ENCODE data around the gene SPO11. TPM values are rescaled to one million over a fixed set of nuclear protein-coding genes. Genes with fewer than 3 reads are reported as not detected.

SPO11 gene
- total and polyA plus RNA-seq, 2 experiments from 2014 or later: not detected

DNA sequence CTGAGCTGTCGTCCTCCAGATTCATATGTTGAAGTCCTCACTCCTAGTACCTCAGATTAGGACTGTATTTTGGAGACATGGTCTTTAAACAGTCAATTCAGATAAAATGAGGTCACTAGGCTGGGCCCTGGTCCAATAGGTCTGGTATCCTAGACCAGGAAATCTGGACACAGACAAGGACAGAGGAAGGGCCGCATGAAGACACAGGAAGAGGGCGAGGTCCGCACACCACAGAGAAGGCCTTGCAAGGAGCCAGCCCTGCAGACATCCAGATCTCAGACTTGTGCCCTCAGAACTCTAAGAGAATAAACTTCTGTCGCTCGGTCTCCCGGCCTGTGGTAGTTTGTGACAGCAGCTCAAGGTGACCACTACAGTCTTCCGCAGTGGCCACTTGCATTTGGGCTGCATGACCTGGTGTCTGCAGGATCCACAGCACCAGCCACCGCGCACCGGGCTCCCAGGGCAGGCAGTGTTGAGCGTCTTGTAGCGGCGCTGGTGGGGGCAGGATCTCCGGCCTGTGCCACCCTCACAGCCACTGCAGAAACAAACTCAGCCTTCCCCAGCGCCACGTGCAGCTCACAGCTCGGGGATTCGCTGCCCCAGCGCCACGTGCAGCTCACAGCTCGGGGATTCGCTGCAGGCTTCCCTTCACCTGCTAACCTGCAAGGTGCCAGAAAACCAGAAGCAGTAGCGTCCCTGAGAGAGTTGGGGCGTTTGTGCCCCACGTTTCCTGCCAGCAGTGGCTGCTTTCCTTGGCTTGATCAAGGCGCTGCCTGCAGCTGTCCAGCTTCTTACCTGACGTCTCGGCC is 55.6 kb downstream of the SPO11 start (continued):
- TF ChIP-seq, protein P1, sequence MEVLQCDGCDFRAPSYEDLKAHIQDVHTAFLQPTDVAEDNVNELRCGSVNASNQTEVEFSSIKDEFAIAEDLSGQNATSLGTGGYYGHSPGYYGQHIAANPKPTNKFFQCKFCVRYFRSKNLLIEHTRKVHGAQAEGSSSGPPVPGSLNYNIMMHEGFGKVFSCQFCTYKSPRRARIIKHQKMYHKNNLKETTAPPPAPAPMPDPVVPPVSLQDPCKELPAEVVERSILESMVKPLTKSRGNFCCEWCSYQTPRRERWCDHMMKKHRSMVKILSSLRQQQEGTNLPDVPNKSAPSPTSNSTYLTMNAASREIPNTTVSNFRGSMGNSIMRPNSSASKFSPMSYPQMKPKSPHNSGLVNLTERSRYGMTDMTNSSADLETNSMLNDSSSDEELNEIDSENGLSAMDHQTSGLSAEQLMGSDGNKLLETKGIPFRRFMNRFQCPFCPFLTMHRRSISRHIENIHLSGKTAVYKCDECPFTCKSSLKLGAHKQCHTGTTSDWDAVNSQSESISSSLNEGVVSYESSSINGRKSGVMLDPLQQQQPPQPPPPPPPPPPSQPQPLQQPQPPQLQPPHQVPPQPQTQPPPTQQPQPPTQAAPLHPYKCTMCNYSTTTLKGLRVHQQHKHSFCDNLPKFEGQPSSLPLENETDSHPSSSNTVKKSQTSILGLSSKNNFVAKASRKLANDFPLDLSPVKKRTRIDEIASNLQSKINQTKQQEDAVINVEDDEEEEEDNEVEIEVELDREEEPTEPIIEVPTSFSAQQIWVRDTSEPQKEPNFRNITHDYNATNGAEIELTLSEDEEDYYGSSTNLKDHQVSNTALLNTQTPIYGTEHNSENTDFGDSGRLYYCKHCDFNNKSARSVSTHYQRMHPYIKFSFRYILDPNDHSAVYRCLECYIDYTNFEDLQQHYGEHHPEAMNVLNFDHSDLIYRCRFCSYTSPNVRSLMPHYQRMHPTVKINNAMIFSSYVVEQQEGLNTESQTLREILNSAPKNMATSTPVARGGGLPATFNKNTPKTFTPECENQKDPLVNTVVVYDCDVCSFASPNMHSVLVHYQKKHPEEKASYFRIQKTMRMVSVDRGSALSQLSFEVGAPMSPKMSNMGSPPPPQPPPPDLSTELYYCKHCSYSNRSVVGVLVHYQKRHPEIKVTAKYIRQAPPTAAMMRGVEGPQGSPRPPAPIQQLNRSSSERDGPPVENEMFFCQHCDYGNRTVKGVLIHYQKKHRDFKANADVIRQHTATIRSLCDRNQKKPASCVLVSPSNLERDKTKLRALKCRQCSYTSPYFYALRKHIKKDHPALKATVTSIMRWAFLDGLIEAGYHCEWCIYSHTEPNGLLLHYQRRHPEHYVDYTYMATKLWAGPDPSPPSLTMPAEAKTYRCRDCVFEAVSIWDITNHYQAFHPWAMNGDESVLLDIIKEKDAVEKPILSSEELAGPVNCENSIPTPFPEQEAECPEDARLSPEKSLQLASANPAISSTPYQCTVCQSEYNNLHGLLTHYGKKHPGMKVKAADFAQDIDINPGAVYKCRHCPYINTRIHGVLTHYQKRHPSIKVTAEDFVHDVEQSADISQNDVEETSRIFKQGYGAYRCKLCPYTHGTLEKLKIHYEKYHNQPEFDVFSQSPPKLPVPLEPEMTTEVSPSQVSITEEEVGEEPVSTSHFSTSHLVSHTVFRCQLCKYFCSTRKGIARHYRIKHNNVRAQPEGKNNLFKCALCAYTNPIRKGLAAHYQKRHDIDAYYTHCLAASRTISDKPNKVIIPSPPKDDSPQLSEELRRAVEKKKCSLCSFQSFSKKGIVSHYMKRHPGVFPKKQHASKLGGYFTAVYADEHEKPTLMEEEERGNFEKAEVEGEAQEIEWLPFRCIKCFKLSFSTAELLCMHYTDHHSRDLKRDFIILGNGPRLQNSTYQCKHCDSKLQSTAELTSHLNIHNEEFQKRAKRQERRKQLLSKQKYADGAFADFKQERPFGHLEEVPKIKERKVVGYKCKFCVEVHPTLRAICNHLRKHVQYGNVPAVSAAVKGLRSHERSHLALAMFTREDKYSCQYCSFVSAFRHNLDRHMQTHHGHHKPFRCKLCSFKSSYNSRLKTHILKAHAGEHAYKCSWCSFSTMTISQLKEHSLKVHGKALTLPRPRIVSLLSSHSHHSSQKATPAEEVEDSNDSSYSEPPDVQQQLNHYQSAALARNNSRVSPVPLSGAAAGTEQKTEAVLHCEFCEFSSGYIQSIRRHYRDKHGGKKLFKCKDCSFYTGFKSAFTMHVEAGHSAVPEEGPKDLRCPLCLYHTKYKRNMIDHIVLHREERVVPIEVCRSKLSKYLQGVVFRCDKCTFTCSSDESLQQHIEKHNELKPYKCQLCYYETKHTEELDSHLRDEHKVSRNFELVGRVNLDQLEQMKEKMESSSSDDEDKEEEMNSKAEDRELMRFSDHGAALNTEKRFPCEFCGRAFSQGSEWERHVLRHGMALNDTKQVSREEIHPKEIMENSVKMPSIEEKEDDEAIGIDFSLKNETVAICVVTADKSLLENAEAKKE (CRISPR knock-in tag; IDR thresholded peaks at IDR 0.05): no peak
- no peak for TF ChIP-seq EZH2phosphoT487 (IDR thresholded peaks at IDR 0.05; ENCODE audit: unreplicated experiment)

- Histone ChIP-seq H3K79me2 (replicated peaks; ENCODE audit: insufficient read depth) (no peaks in the 10 kb centered on the region), H3K4me2 (no peak overlapping the region), H3K27me3 (ENCODE audit: insufficient read depth) (no peaks in the 10 kb centered on the region; the same call in 1 of the 2 replicates), H3K36me3 (ENCODE audit: insufficient read depth) (no peaks in the 10 kb centered on the region), H4K20me1 (replicated peaks; ENCODE audit: insufficient read depth) (no peaks in the 10 kb centered on the region; the same call in 1 of the 2 replicates), H3K27ac (ENCODE audit: low read depth) (no peak overlapping the region), H3K9me2 (ENCODE audit: insufficient read depth) (no peaks in the 10 kb centered on the region), H3F3A (replicated peaks; ENCODE audit: low read depth) (no peaks in the 10 kb centered on the region), H3K4me1 (ENCODE audit: insufficient read depth) (peaks cover 2% of the 10 kb centered on the region; the same call in 1 of the 2 replicates), H3K4me3 (no peak overlapping the region), H2AFZ (no peak overlapping the region)
- TF ChIP-seq CREB1 (CRISPR knock-in tag; IDR thresholded peaks at IDR 0.05; ENCODE audit: low read depth) (no peak), JUNB (IDR thresholded peaks at IDR 0.05; ENCODE audit: unreplicated experiment) (no peak), EZH2phosphoT487 (IDR thresholded peaks at IDR 0.05; ENCODE audit: unreplicated experiment) (no peak), REST (IDR thresholded peaks at IDR 0.05; ENCODE audit: unreplicated experiment) (no peak), NANOG (IDR thresholded peaks at IDR 0.05; ENCODE audit: borderline replicate concordance) (no peak), POLR2AphosphoS5 (IDR thresholded peaks at IDR 0.05; ENCODE audit: low read depth) (no peak), STAT1 (IDR thresholded peaks at IDR 0.05; ENCODE audit: unreplicated experiment) (no peak)
- ATAC-seq (no peak), DNase-seq (ENCODE audit: low spot score) (no peak)
- Mint-ChIP-seq H3K36me3 (ENCODE audit: low read depth) (peaks cover 3% of the 10 kb centered on the region; the same call in 2 of the 3 replicates), H3K4me1 (peaks cover 7% of the 10 kb centered on the region), H3K27me3 (ENCODE audit: insufficient read depth, low read depth, poor library complexity) (peaks cover 6% of the 10 kb centered on the region), H3K27ac (no peak overlapping the region), H3K9me3 (no peaks in the 10 kb centered on the region), H3K4me3 (no peak overlapping the region)
Observed at GRCh38 chr20:57385940-57386339, 56.3 kb downstream of the SPO11 start.

All from GM23338 (cell line).